Measurements from ENCODE around the gene GID8. TPM values are rescaled to one million over a fixed set of nuclear protein-coding genes. Genes with fewer than 3 reads are reported as not detected.

GID8 gene
- total RNA-seq, 2 experiments from 2014 or later = 39.2 to 42.2 TPM

- POLR2A ChIA-PET = interaction anchor here (1.0 kb wide), 1 partner anchor 8 kb away, joined by 4 read pairs; no protein-coding TSS in a partner anchor
Measured at GRCh38 chr20:62967149-62967501, 29.2 kb downstream of the GID8 start.

DNA sequence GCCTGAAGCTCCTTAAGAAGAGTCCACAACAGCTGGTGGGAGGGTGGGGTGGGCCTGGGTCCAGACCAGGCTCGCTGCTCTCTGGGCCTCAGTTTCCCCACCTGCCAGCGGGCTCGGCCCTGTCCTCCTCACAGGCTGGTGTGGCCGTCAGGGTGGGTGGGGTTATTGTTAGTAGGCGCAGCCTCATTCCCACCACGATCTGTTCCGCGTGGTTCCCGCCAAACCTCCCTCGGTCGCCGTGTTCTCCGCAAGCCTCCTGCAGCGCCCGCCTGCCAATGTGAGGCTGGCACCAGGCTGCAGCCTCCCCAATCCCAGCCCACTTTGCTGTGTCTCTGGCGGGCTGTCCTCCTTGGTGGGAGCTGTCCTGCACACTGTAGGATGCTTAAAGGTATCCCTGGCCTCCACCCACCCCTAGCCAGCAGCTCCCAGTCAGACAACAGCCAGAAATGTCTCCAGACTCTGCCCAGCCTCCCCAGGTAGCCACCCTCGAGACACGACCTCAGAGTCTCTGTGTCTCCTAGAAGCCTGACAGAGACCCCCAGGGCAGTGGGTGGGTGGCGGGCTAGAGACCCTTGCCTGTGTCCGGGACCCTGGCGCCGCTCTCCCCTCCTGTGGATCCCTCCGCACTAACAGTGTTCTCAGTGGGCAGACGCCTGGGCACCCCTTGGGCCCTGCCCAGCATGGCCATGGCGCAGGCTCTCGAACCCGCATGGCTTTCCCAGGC lies 29.8 kb downstream of the GID8 start:
- POLR2A ChIA-PET = interaction anchor here (1.0 to 1.2 kb wide), 2 partner anchors 8 to 13 kb away, joined by 3 to 4 read pairs; no protein-coding TSS in a partner anchor
- CTCF ChIA-PET = interaction anchor here (1.1 kb wide), 1 partner anchor 42 kb away, joined by 5 read pairs; no protein-coding TSS in a partner anchor
- no peak overlapping the region for H3K27ac Mint-ChIP-seq
- TF ChIP-seq, protein P1, sequence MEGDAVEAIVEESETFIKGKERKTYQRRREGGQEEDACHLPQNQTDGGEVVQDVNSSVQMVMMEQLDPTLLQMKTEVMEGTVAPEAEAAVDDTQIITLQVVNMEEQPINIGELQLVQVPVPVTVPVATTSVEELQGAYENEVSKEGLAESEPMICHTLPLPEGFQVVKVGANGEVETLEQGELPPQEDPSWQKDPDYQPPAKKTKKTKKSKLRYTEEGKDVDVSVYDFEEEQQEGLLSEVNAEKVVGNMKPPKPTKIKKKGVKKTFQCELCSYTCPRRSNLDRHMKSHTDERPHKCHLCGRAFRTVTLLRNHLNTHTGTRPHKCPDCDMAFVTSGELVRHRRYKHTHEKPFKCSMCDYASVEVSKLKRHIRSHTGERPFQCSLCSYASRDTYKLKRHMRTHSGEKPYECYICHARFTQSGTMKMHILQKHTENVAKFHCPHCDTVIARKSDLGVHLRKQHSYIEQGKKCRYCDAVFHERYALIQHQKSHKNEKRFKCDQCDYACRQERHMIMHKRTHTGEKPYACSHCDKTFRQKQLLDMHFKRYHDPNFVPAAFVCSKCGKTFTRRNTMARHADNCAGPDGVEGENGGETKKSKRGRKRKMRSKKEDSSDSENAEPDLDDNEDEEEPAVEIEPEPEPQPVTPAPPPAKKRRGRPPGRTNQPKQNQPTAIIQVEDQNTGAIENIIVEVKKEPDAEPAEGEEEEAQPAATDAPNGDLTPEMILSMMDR (IDR thresholded peaks at IDR 0.05) = no peak
- H3K36me3 Mint-ChIP-seq (ENCODE audit: low read depth) = peaks cover 6% of the 10 kb centered on the region
- peaks cover 13% of the 10 kb centered on the region for H3K27me3 Mint-ChIP-seq
- intact Hi-C loops (cut with micrococcal nuclease) = no loop called here
- ATAC-seq = no peak
- H3K4me3 Mint-ChIP-seq = no peak overlapping the region
- no peaks in the 10 kb centered on the region for H3K9me3 Mint-ChIP-seq
- DNase-seq = no peak
- H3K4me1 Mint-ChIP-seq (ENCODE audit: low read depth) = peaks cover 12% of the 10 kb centered on the region

More at GRCh38 chr20:62967149-62967501, 29.2 kb downstream of the GID8 start:
- Mint-ChIP-seq H3K27me3 (peaks cover 9% of the 10 kb centered on the region), H3K27ac (no peak overlapping the region), H3K4me3 (no peak overlapping the region), H3K4me1 (ENCODE audit: low read depth) (peaks cover 8% of the 10 kb centered on the region), H3K36me3 (ENCODE audit: low read depth) (peaks cover 6% of the 10 kb centered on the region), H3K9me3 (no peaks in the 10 kb centered on the region)
- DNase-seq (no peak), ATAC-seq (no peak)
- CTCF ChIA-PET = interaction anchor here (1.1 kb wide), 1 partner anchor 42 kb away, joined by 5 read pairs; no protein-coding TSS in a partner anchor
- intact Hi-C loops (cut with micrococcal nuclease) = no loop called here
- TF ChIP-seq, protein P1 (IDR thresholded peaks at IDR 0.05) = no peak

- Mint-ChIP-seq H3K27ac (no peak overlapping the region), H3K36me3 (ENCODE audit: low read depth) (peaks cover 3% of the 10 kb centered on the region), H3K9me3 (no peaks in the 10 kb centered on the region), H3K27me3 (peaks cover 16% of the 10 kb centered on the region), H3K4me1 (ENCODE audit: low read depth) (peaks cover 12% of the 10 kb centered on the region), H3K4me3 (no peak overlapping the region)
- ChIA-PET CTCF (interaction anchor here (1.4 kb wide), 1 partner anchor 14 kb away, joined by 3 read pairs; no protein-coding TSS in a partner anchor), POLR2A (interaction anchor here (0.8 to 2.6 kb wide), 4 partner anchors 8 to 21 kb away, joined by 3 to 10 read pairs (median 4); no protein-coding TSS in a partner anchor)
- ATAC-seq = no peak
- intact Hi-C loops (cut with micrococcal nuclease) = no loop called here
- DNase-seq = no peak
- TF ChIP-seq, protein P1 (IDR thresholded peaks at IDR 0.05) = no peak
Measured at GRCh38 chr20:62968378-62969178, 30.6 kb downstream of the GID8 start.

DNA sequence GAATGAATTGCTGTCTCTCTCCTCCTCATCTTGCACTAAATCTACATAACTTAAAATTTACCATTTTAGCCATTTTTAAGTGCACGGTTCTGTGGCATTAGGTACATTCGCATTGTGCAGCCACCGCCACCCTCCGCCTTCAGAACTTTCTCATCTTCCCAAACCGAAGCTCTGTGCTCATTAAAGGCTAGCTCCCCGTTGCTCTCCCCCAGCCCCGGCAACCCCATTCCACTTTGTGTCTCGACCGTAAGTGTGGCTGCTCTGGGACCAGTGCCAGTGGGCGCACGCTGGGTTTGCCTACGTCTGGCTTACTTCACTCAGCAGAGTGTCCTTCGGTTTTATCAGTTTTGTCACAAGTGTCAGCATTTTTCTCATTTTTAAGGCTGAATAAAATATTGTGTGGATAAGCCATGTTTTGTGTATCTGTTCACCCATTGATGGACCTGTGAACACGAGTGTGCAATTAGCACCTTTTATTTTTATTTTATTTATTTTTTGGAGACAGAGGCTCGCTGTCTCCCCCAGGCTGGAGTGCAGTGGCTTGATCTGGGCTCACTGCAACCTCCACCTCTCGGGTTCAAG lies 31.3 kb downstream of the GID8 start:
- ATAC-seq = no peak
- no peak overlapping the region for H3K4me3 Mint-ChIP-seq
- CTCF ChIA-PET = interaction anchor here (1.4 kb wide), 1 partner anchor 14 kb away, joined by 3 read pairs; no protein-coding TSS in a partner anchor
- H3K27me3 Mint-ChIP-seq = peaks cover 22% of the 10 kb centered on the region
- TF ChIP-seq, protein P1 (IDR thresholded peaks at IDR 0.05) = no peak
- H3K4me1 Mint-ChIP-seq (ENCODE audit: low read depth) = peaks cover 12% of the 10 kb centered on the region
- H3K9me3 Mint-ChIP-seq = no peaks in the 10 kb centered on the region
- POLR2A ChIA-PET = interaction anchor here (0.8 to 2.6 kb wide), 3 partner anchors 9 to 42 kb away, joined by 3 to 10 read pairs (median 4); partner anchors contain the start of gene DIDO1
- H3K27ac Mint-ChIP-seq = no peak overlapping the region
- intact Hi-C loops (cut with micrococcal nuclease) = no loop called here
- peaks cover 3% of the 10 kb centered on the region for H3K36me3 Mint-ChIP-seq (ENCODE audit: low read depth)
- DNase-seq = no peak
